LNCAP (cell line): Measurements from ENCODE around the gene MEG3.

Source experiments
- TF ChIP-seq, protein P1 (sequence below): fragments of 450-650 bp; IDR thresholded peaks from 2 replicates; pipeline ENCODE4 v1.5.1; 2017; ENCODE audit warnings: mild to moderate bottlenecking

Gene MEG3

DNA sequence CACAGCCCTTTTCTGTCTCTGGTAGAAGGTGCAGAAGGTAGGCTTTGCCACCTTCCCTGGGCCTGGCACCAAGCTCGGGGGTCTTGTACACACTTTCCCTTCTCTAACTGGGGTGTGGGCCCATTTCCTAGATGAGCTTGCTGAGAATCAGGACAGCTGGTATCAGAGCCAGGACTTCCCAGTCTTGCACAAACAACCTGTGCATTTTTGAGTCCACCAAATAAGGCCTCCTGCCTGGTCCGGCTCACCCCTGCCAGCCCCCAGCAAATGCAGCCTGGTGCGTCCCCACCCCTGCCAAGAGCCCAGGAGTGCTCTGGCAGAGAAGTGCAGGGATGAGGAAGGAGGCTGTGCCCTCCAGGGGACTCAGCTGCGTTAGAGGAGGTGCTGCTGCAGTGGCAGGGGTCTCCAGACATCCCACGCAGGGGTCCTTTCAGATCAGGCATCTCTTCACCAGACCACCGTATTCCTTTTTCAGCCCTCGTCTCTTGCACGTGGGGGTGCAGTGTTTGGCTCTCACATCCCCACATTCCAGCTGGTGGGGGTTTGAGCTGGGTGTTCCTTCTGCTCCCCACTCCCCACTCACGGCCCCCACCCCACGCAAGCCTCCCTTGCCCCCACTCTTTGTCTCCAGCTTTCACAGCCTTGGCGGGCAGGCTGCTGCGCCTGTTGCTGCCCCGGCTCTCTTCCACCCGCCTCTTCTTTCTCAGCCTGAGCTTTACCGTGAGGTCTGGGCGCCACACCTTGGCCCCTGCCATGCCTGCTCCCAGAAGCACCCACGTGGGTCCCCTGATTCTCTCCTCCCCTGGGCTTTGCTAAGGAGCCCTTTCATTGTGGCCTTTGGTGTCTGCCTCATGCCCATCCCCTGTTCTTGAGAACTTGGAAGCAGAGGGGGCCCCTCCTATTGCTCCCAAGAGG is 32.3 kb downstream of the MEG3 start:
- TF ChIP-seq, protein P1, sequence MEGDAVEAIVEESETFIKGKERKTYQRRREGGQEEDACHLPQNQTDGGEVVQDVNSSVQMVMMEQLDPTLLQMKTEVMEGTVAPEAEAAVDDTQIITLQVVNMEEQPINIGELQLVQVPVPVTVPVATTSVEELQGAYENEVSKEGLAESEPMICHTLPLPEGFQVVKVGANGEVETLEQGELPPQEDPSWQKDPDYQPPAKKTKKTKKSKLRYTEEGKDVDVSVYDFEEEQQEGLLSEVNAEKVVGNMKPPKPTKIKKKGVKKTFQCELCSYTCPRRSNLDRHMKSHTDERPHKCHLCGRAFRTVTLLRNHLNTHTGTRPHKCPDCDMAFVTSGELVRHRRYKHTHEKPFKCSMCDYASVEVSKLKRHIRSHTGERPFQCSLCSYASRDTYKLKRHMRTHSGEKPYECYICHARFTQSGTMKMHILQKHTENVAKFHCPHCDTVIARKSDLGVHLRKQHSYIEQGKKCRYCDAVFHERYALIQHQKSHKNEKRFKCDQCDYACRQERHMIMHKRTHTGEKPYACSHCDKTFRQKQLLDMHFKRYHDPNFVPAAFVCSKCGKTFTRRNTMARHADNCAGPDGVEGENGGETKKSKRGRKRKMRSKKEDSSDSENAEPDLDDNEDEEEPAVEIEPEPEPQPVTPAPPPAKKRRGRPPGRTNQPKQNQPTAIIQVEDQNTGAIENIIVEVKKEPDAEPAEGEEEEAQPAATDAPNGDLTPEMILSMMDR: no peak

DNA sequence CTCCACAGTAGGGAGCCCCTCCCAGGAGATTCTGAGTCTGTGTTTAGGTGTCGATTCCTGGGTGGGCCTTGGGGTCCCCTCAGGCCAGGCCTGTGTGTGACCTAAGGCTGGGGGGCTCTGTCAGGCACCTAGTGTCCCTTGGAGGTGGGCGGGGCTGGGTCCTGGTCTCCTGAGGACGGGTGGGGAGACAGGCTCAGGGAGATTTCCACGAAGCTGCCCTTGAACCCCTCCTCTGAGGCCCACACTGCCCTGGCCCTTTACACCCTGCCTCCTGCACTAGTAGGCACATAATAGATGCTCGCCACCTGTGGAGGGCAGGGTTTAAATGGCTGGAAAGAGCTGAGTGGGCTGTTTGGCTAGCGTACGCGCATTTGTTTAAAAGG is 32.9 kb downstream of the MEG3 start:
- TF ChIP-seq, protein P1: no peak

DNA sequence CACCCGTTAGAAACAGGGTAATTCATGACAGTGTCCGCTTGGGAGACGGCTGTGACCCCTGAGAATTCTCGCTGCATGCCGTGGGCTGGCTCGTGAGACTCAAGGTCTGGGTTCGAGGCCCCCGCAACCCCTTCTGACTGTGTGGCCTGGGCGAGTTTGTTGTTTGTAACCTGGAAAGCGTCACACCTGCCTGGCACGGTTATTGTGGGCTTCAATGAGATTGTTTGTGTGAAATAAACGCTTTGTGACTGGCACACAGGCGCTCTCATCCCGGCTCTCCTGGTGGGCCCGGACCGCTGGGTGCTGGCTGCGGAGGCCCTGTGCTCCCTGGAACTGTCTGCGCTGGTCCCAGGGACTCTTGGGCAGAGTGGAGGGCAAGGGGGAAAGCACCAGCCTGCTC is 33.9 kb downstream of the MEG3 start:
- TF ChIP-seq, protein P1: no peak

DNA sequence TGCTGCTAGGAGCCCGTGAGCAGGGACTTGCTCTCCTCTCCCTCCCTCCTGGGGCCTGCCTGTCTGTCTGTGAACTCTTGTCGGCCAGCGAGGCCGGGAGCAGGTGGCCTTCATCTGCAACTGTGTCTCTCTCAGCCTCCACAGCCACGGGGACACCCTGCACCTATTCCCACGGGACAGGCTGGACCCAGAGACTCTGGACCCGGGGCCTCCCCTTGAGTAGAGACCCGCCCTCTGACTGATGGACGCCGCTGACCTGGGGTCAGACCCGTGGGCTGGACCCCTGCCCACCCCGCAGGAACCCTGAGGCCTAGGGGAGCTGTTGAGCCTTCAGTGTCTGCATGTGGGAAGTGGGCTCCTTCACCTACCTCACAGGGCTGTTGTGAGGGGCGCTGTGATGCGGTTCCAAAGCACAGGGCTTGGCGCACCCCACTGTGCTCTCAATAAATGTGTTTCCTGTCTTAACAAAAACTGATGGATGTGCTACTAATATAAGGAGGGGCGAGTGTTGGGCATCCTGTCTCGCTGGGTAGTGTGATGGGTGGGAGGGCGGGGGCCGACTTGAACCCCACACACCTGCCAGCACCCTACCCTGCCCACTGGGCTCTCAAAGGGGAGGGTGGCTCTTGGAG is 34.8 kb downstream of the MEG3 start:
- TF ChIP-seq, protein P1: no peak

DNA sequence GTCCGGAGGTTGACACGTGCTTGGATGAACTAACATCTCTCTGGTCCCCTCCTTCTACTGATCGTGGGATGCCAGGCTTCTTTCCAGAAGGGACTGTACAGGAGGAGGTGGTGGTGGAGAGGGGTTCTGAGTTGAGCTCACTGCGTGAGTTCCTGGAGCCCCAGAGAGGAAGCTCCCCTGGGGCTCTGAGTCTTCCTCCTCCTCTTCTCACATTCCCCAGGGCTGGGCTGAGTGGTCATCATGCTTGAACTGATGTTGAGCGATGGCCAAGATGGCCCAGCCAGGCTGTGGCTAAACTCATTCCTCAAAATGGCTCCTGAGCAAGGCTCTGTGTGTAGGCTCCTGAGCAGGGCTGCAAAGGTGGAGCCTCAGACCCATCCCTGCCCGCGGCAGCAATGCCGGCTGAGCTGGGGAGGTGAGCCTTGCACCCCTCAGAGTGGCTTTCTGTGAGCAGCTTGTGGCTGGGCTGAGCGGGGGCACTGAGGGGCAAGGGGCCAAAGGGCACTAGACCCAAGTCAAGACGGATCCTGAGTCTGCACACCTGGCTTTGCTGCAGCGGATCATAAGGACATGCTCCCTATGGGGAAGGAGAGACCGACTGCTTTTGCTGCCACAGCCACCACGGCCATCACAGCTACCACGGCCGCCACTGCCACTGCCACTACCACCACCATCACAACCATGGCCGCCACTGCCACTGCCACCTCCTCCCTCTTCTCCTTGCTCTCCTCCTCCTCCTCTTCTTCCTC is 35.4 kb downstream of the MEG3 start:
- TF ChIP-seq, protein P1: no peak

DNA sequence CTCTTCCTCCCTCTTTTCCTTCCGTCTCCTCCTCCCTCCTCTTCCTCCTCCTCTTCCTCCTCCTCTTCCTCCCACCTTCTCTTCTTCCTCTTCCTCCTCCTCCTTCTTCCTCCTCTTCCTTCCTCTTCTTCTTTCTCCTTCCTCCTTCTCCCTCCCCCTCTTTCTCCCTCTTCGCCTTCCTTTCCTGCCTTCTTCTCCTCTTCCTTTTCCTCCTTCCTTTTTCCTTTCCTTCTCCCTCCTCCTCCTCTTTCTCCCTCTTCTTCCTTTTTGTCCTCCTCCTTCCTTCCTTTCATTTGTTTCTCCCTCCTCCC is 36.0 kb downstream of the MEG3 start:
- TF ChIP-seq, protein P1: no peak

DNA sequence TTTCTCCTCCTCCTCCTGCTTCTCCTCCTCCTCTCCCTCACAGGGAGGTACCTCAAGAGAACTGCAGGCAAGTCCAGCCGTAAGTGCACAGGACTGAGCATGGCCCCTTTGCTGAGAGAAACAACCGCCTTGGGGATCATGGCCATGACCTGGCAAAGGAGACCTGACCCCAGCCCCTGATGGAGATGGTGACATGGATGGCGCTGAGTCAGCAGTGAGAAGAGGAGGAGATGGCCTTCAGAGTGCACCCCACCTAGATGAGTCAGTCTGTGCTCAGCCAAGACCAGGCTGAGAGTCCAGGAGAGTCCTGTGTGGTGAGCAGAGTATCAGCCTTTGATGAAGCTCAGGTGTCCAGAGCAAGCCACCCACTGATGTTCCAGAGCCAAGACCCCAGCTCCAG is 36.4 kb downstream of the MEG3 start:
- TF ChIP-seq, protein P1: no peak
